DND-41 (cell line): ENCODE measurements around the gene PLP1.

ENCODE experiments used
- ATAC-seq: fragments of 200-7000 bp; cut with Tn5 transposase; 3 replicates; pipeline ENCODE4 v1.9.1; 2021; ENCODE audit warnings: low read depth; ENCODE audit not compliant: insufficient read depth
- DNase-seq: peaks from one replicate; pipeline ENCODE4 v3.0.0-alpha.2; 2020
- H2AFZ ChIP-seq: 2 replicates; pipeline ENCODE4 v1.6.0; 2012; ENCODE audit warnings: low read depth, low read length
- H3K27ac ChIP-seq: 2 replicates; pipeline ENCODE4 v1.5.1; 2012; ENCODE audit warnings: low read length, inconsistent platforms
- H3K27me3 ChIP-seq: fragments of 200-600 bp; sonication (generic); 2 replicates; pipeline ENCODE4 v1.6.0; 2012; ENCODE audit warnings: low read length, mild to moderate bottlenecking, inconsistent platforms; ENCODE audit not compliant: insufficient read depth, poor library complexity
- H3K36me3 ChIP-seq: 2 replicates; pipeline ENCODE4 v1.5.1; 2012; ENCODE audit warnings: low read length, inconsistent platforms; ENCODE audit not compliant: insufficient read depth
- H3K4me1 ChIP-seq: 2 replicates; pipeline ENCODE4 v1.5.1; 2012; ENCODE audit warnings: mild to moderate bottlenecking, low read length; ENCODE audit not compliant: insufficient read depth
- H3K4me2 ChIP-seq: 2 replicates; pipeline ENCODE4 v1.6.0; 2012; ENCODE audit warnings: mild to moderate bottlenecking, moderate library complexity, low read length, inconsistent platforms; ENCODE audit not compliant: insufficient read depth
- H3K4me3 ChIP-seq, 2 experiments: fragments of 200-600 bp in 1 of 2; shearing (Covaris generic) in 1 of 2; 2 replicates each; pipeline ENCODE4 v1.5.1; 2012 to 2016; ENCODE audit warnings: inconsistent platforms in 2 of 2, low read length in 2 of 2, mild to moderate bottlenecking in 2 of 2, low read depth in 1 of 2, moderate library complexity in 1 of 2
- H3K79me2 ChIP-seq: 2 replicates; pipeline ENCODE4 v1.6.0; 2012; ENCODE audit warnings: low read length, inconsistent platforms; ENCODE audit not compliant: insufficient read depth
- H3K9ac ChIP-seq: 2 replicates; pipeline ENCODE4 v1.6.0; 2012; ENCODE audit warnings: low read depth, mild to moderate bottlenecking, inconsistent platforms, low read length, moderate library complexity
- H3K9me3 ChIP-seq: 2 replicates; pipeline ENCODE4 v1.5.1; 2012; ENCODE audit warnings: low read length, moderate library complexity, mild to moderate bottlenecking, inconsistent platforms; ENCODE audit not compliant: insufficient read depth, severe bottlenecking
- H4K20me1 ChIP-seq: 2 replicates; pipeline ENCODE4 v1.6.0; 2012; ENCODE audit warnings: low read length; ENCODE audit not compliant: insufficient read depth
- CTCF ChIP-seq: IDR thresholded peaks from 2 replicates; pipeline ENCODE4 v1.5.1; 2012; ENCODE audit warnings: borderline replicate concordance, low read length, moderate library complexity, mild to moderate bottlenecking; ENCODE audit not compliant: poor library complexity, severe bottlenecking; ENCODE audit errors: extremely low read depth
- EZH2 ChIP-seq: IDR thresholded peaks from 3 replicates; pipeline ENCODE4 v1.6.1; 2012; ENCODE audit warnings: borderline replicate concordance, low read depth, mild to moderate bottlenecking, moderate library complexity, low read length, inconsistent platforms; ENCODE audit not compliant: severe bottlenecking

The PLP1 gene

GRCh38 chrX:103734125-103734760 lies 42.4 kb upstream of the PLP1 start:
- Histone ChIP-seq H3K27me3 (no peaks in the 10 kb centered on the region), H3K9me3 (no peaks in the 10 kb centered on the region), H3K36me3 (no peaks in the 10 kb centered on the region), H3K4me1 (no peaks in the 10 kb centered on the region), H3K27ac (no peak overlapping the region), H3K79me2 (no peaks in the 10 kb centered on the region), H3K4me3 (no peak overlapping the region), H3K9ac (no peak overlapping the region), H4K20me1 (no peaks in the 10 kb centered on the region), H3K4me2 (no peak overlapping the region), H2AFZ (no peak overlapping the region)
- ATAC-seq (no peak), DNase-seq (no peak)
- TF ChIP-seq EZH2 = no peak
- TF ChIP-seq CTCF = no peak

GRCh38 chrX:103737696-103738095 lies 38.9 kb upstream of the PLP1 start:
- TF ChIP-seq CTCF (no peak), EZH2 (no peak)
- no peak for DNase-seq
- Histone ChIP-seq H3K79me2 (no peaks in the 10 kb centered on the region), H3K27me3 (no peaks in the 10 kb centered on the region), H3K9ac (no peak overlapping the region), H4K20me1 (no peaks in the 10 kb centered on the region), H3K4me3 (no peak overlapping the region), H3K4me1 (no peaks in the 10 kb centered on the region), H2AFZ (no peak overlapping the region), H3K9me3 (no peaks in the 10 kb centered on the region), H3K36me3 (no peaks in the 10 kb centered on the region), H3K27ac (no peak overlapping the region), H3K4me2 (no peak overlapping the region)
- no peak for ATAC-seq

- no peak for TF ChIP-seq EZH2
- no peak for TF ChIP-seq CTCF
- Histone ChIP-seq H4K20me1 (no peaks in the 10 kb centered on the region), H3K4me2 (no peak overlapping the region), H3K36me3 (no peaks in the 10 kb centered on the region), H2AFZ (no peak overlapping the region), H3K4me3 (no peak overlapping the region), H3K79me2 (no peaks in the 10 kb centered on the region), H3K9ac (no peak overlapping the region), H3K9me3 (no peaks in the 10 kb centered on the region), H3K27me3 (no peaks in the 10 kb centered on the region), H3K4me1 (no peaks in the 10 kb centered on the region), H3K27ac (no peak overlapping the region)
- no peak for DNase-seq
- ATAC-seq = no peak
These were observed 37.2 kb upstream of the PLP1 start for GRCh38 chrX:103739421-103739820.

DNA sequence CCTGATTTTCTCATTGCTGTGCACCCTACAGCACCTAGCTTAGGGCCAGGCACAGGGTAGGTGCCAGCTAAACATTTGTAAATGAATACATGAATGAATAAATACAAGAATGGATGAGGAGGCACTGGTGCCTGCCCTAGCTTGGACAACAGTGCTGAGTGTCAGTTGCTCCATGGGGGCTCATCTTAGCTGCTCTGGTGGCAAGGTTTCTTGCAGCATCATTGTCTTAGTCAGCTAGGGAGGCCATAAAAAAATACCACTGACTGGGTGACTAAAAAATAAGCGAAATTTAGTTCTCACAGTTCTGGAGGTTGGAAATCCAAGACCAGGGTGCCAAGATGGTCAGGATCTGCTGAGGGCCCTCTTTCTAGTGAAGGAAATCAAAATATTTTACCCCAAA lies 34.8 kb upstream of the PLP1 start:
- Histone ChIP-seq H3K27ac (no peak overlapping the region), H3K9me3 (no peaks in the 10 kb centered on the region), H3K4me3 (no peak overlapping the region), H3K9ac (no peak overlapping the region), H3K4me2 (no peak overlapping the region), H4K20me1 (no peaks in the 10 kb centered on the region), H3K4me1 (no peaks in the 10 kb centered on the region), H2AFZ (no peak overlapping the region), H3K36me3 (no peaks in the 10 kb centered on the region), H3K79me2 (no peaks in the 10 kb centered on the region), H3K27me3 (no peaks in the 10 kb centered on the region)
- DNase-seq (no peak), ATAC-seq (no peak)
- TF ChIP-seq CTCF = no peak
- no peak for TF ChIP-seq EZH2
